ENCODE results near the gene PNCK.

The PNCK gene

DNA sequence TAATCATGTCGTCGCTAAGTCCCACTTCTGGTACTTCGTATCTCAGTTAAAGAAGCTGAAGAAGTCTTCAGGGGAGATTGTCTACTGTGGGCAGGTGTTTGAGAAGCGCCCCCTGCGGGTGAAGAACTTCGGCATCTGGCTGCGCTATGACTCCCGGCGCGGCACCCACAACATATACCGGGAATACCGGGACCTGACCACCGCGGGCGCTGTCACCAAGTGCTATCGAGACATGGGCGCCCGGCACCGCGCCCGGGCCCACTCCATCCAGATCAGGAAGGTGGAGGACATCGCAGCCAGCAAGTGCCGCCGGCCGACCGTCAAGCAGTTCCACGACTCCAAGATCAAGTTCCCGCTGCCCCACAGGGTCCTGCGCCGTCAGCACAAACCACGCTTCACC lies 11.3 kb downstream of the PNCK start:
- no peak for DNase-seq (ENCODE audit: low read depth)
- H3K4me3 ChIP-seq (ENCODE audit: low read depth, low read length), result no peak overlapping the region
- TF ChIP-seq, protein P1, sequence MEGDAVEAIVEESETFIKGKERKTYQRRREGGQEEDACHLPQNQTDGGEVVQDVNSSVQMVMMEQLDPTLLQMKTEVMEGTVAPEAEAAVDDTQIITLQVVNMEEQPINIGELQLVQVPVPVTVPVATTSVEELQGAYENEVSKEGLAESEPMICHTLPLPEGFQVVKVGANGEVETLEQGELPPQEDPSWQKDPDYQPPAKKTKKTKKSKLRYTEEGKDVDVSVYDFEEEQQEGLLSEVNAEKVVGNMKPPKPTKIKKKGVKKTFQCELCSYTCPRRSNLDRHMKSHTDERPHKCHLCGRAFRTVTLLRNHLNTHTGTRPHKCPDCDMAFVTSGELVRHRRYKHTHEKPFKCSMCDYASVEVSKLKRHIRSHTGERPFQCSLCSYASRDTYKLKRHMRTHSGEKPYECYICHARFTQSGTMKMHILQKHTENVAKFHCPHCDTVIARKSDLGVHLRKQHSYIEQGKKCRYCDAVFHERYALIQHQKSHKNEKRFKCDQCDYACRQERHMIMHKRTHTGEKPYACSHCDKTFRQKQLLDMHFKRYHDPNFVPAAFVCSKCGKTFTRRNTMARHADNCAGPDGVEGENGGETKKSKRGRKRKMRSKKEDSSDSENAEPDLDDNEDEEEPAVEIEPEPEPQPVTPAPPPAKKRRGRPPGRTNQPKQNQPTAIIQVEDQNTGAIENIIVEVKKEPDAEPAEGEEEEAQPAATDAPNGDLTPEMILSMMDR (IDR thresholded peaks at IDR 0.05; ENCODE audit: low read depth, low read length, missing control alignments), result peak; percentile 54

DNA sequence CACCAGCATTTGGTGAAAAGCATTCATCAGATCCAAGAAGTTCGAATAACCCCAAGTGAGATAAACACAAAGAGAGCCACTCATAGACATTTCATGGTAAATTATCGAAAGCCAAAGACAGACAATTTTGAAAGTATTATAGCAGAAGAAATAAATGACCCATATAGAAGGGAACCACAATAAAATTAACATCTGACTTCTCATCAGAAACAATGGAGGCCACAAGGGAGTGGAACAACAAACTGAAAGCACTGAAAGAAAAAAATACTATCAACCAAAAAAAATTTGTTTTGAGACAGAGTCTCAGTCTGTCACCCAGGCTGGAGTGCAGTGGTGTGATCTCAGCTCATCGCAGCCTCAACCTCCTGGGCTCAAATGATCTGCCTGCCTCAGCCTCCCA lies 14.3 kb downstream of the PNCK start:
- TF ChIP-seq, protein P1 (IDR thresholded peaks at IDR 0.05; ENCODE audit: low read depth, low read length, missing control alignments), result no peak
- no peak for DNase-seq (ENCODE audit: low read depth)
- H3K4me3 ChIP-seq (ENCODE audit: low read depth, low read length), result no peak overlapping the region

DNA sequence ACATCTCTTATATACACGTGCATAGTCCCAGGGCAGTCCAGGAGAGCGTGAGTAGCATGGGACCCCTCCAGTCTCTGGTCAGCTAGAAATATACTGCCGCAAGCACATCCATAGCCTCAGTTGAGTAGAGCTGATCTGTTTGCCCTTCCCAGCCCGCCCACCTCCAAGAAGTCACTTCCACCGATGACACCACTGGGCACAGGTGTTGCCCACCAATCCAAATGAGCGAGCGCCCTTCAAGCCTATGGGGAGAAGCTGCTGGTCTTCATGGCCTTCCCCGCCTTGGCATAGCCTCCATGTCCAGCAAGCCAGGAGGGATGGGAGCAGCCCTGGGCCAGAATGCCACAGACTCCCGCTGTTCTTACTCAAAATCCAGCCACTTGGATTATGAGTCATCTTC lies 16.5 kb downstream of the PNCK start:
- TF ChIP-seq, protein P1 (IDR thresholded peaks at IDR 0.05; ENCODE audit: low read depth, low read length, missing control alignments), result no peak
- DNase-seq (ENCODE audit: low read depth), result no peak
- H3K4me3 ChIP-seq (ENCODE audit: low read depth, low read length), result no peak overlapping the region

DNA sequence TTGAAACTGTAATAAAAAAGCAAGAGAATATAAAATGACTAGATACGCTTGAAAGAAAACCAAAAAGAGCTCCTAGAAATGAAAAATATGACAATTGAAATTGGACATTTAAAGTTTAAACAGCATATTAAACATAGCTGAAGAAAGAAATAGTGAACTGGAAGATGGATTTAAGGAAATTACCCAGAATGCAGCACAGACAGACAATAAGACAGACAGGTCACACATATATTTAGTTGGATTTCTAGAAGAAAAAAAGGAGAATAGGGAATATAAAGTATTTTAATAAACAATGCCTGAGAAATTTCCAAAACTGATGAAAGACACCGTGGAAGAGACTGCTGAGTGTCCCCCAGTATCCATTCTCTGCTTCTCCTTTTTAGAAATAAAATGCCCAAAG lies 20.1 kb downstream of the PNCK start:
- DNase-seq (ENCODE audit: low read depth), result no peak
- TF ChIP-seq, protein P1 (IDR thresholded peaks at IDR 0.05; ENCODE audit: low read depth, low read length, missing control alignments), result no peak
- H3K4me3 ChIP-seq (ENCODE audit: low read depth, low read length), result no peak overlapping the region

DNA sequence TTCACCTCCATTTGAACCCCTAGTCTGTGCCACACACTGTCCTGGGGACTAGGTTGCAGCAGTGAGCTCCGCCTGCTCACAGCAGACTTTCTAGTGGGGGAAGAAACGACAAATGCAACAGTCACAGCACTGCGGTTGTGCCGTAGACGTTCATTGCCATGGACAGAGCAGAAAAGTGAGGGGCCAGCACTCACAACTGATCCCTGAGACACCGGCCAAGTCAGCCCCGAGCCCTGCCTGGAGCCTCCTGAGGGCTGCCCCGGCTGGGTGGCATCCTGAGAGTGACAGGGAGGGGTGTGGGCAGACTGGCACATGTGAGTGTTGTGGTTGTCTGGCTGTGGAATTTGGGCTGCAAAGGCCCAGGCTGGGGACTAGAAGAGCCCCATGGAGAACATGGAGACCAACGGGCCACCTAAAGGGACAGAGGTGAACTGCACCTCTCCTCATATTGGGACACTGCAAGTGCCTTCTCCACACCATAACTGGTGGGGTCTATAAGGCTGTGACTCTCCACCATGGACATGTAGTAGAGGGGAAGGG lies 22.0 kb downstream of the PNCK start:
- H3K4me3 ChIP-seq (ENCODE audit: low read depth, low read length), result no peak overlapping the region
- TF ChIP-seq, protein P1 (IDR thresholded peaks at IDR 0.05; ENCODE audit: low read depth, low read length, missing control alignments), result peak; percentile 63
- no peak for DNase-seq (ENCODE audit: low read depth)

DNA sequence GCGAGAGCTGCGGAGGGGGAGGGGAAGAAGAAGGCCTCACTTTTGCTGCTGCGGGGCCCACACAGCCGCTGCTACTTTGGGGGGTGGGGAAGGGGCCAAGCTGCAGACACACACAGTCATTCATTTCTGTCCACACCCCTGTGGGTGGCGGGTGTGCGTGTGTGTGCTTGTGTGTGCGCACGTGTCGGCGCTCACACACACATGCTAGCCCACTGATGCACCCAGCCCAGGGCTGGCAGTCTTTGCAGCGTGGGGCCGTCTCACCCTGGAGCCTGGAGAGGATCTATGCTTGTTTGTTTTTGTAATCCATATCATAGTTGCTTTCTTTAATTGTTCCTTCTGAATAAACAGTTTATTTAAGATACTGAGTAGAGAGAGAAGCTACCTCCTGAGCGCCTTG lies 22.7 kb downstream of the PNCK start:
- no peak for DNase-seq (ENCODE audit: low read depth)
- TF ChIP-seq, protein P1 (IDR thresholded peaks at IDR 0.05; ENCODE audit: low read depth, low read length, missing control alignments), result no peak
- H3K4me3 ChIP-seq (ENCODE audit: low read depth, low read length), result no peak overlapping the region

Measured in GM12864 (cell line).